ENCODE data around the gene CTTN.

The CTTN gene

GRCh38 chr11:70460111-70460510 is 61.8 kb downstream of the CTTN start:
- no peak for TF ChIP-seq CTCF (IDR thresholded peaks at IDR 0.05; ENCODE audit: extremely low read depth, missing control alignments)
- DNase-seq (ENCODE audit: low spot score) = no peak

GRCh38 chr11:70460964-70461363 is 62.6 kb downstream of the CTTN start:
- TF ChIP-seq CTCF (IDR thresholded peaks at IDR 0.05; ENCODE audit: extremely low read depth, missing control alignments) = no peak
- DNase-seq (ENCODE audit: low spot score) = no peak

GRCh38 chr11:70462818-70463477 is 64.6 kb downstream of the CTTN start:
- TF ChIP-seq CTCF (IDR thresholded peaks at IDR 0.05; ENCODE audit: extremely low read depth, missing control alignments) = no peak
- no peak for DNase-seq (ENCODE audit: low spot score)

GRCh38 chr11:70463478-70464255 is 65.3 kb downstream of the CTTN start:
- TF ChIP-seq CTCF (IDR thresholded peaks at IDR 0.05; ENCODE audit: extremely low read depth, missing control alignments) = no peak

GRCh38 chr11:70464509-70465361 is 66.4 kb downstream of the CTTN start:
- TF ChIP-seq CTCF (IDR thresholded peaks at IDR 0.05; ENCODE audit: extremely low read depth, missing control alignments) = no peak
- DNase-seq (ENCODE audit: low spot score) = no peak

More at GRCh38 chr11:70463478-70464255, 65.3 kb downstream of the CTTN start:
- DNase-seq (ENCODE audit: low spot score) = no peak

- DNase-seq (ENCODE audit: low spot score) = no peak
- no peak for TF ChIP-seq CTCF (IDR thresholded peaks at IDR 0.05; ENCODE audit: extremely low read depth, missing control alignments)
These were observed 67.8 kb downstream of the CTTN start for GRCh38 chr11:70466154-70466553.
